ENCODE data around the gene PEX5L. TPM values are rescaled to one million over a fixed set of nuclear protein-coding genes. Genes with fewer than 3 reads are reported as not detected.

Gene PEX5L
- polyA plus RNA-seq, 1 experiment = 0.14 TPM

DNA sequence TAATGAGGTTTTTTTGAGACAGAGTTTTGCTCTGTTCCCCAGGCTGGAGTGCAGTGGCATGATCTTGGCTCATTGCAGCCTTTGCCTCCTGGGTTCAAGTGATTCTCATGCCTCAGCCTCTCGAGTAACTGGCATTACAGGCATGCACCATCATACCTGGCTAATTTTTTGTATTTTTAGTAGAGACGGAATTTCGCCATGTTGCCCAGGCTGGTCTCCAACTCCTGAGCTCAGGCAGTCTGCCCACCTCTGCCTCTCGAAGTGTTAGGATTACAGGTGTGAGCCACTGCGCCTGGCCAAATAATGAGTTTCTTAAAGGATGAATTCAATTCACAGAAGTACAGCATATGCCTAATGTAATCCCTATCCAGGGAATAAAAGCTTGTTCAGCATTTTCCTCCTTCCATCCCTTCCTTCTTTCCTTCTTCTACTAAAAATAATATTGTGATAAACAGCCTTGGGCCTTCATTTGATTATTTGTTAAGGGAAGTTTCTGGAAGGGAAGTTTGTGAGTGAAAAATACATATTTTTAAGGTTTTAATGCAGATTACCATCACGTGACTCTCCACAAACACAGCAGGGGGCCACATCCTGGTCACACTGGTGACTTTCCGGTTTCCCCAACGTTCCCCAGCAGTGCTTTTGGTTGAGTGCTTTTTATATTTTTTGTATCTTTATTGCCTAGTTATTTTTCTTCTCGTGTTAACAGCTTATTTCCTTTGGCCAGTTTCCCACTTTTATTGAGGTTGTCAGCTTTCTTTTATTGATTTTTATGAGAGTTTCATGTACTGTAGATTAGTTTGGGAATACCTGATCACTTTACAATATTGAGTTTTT lies 267.1 kb downstream of the PEX5L start:
- TF ChIP-seq, protein P1, sequence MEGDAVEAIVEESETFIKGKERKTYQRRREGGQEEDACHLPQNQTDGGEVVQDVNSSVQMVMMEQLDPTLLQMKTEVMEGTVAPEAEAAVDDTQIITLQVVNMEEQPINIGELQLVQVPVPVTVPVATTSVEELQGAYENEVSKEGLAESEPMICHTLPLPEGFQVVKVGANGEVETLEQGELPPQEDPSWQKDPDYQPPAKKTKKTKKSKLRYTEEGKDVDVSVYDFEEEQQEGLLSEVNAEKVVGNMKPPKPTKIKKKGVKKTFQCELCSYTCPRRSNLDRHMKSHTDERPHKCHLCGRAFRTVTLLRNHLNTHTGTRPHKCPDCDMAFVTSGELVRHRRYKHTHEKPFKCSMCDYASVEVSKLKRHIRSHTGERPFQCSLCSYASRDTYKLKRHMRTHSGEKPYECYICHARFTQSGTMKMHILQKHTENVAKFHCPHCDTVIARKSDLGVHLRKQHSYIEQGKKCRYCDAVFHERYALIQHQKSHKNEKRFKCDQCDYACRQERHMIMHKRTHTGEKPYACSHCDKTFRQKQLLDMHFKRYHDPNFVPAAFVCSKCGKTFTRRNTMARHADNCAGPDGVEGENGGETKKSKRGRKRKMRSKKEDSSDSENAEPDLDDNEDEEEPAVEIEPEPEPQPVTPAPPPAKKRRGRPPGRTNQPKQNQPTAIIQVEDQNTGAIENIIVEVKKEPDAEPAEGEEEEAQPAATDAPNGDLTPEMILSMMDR (IDR thresholded peaks at IDR 0.05; ENCODE audit: low read depth, low read length) = no peak

GRCh38 chr3:179768080-179768479 lies 268.7 kb downstream of the PEX5L start:
- no peak overlapping the region for H3K4me3 ChIP-seq (ENCODE audit: low read depth, low read length)
- no peak overlapping the region for H3K27ac ChIP-seq (ENCODE audit: low read depth, low read length)
- CTCF ChIA-PET = interaction anchor here (0.5 to 2.9 kb wide), 28 partner anchors 10 to 896 kb away, joined by 3 to 26 read pairs (median 4); partner anchors contain the start of gene TTC14
- no peaks in the 10 kb centered on the region for H3K9me3 ChIP-seq (ENCODE audit: control insufficient read depth, insufficient read depth, low read length)
- no peaks in the 10 kb centered on the region for H3K27me3 ChIP-seq (ENCODE audit: control insufficient read depth, insufficient read depth, low read length)
- TF ChIP-seq, protein P1 (IDR thresholded peaks at IDR 0.05; ENCODE audit: low read depth, low read length) = peak; percentile 79
- DNase-seq (ENCODE audit: low read depth, low spot score) = peak; percentile 32
- POLR2A ChIA-PET = no interaction called here

More for the DNA sequence above, 267.1 kb downstream of the PEX5L start:
- no peaks in the 10 kb centered on the region for H3K27me3 ChIP-seq (ENCODE audit: control insufficient read depth, insufficient read depth, low read length)
- CTCF ChIA-PET = interaction anchor here (1.2 kb wide), 2 partner anchors 9 to 41 kb away, joined by 4 to 5 read pairs; no protein-coding TSS in a partner anchor
- H3K4me3 ChIP-seq (ENCODE audit: low read depth, low read length) = no peak overlapping the region
- DNase-seq (ENCODE audit: low read depth, low spot score) = no peak
- POLR2A ChIA-PET = no interaction called here
- H3K27ac ChIP-seq (ENCODE audit: low read depth, low read length) = no peak overlapping the region
- no peaks in the 10 kb centered on the region for H3K9me3 ChIP-seq (ENCODE audit: control insufficient read depth, insufficient read depth, low read length)

GRCh38 chr3:179766416-179767133 lies 270.2 kb downstream of the PEX5L start:
- POLR2A ChIA-PET = no interaction called here
- TF ChIP-seq, protein P1 (IDR thresholded peaks at IDR 0.05; ENCODE audit: low read depth, low read length) = no peak
- CTCF ChIA-PET = interaction anchor here (0.6 to 2.9 kb wide), 12 partner anchors 9 to 829 kb away, joined by 3 to 26 read pairs (median 6); no protein-coding TSS in a partner anchor

GRCh38 chr3:179765396-179765795 lies 271.3 kb downstream of the PEX5L start:
- CTCF ChIA-PET = interaction anchor here (0.8 to 1.7 kb wide), 2 partner anchors 164 to 830 kb away, joined by 3 to 6 read pairs; no protein-coding TSS in a partner anchor
- TF ChIP-seq, protein P1 (IDR thresholded peaks at IDR 0.05; ENCODE audit: low read depth, low read length) = no peak
- Histone ChIP-seq H3K9me3 (ENCODE audit: control insufficient read depth, insufficient read depth, low read length) (no peaks in the 10 kb centered on the region), H3K27me3 (ENCODE audit: control insufficient read depth, insufficient read depth, low read length) (no peaks in the 10 kb centered on the region), H3K27ac (ENCODE audit: low read depth, low read length) (no peak overlapping the region), H3K4me3 (ENCODE audit: low read depth, low read length) (no peak overlapping the region)
- POLR2A ChIA-PET = interaction anchor here (0.6 kb wide), 1 partner anchor 836 kb away, joined by 3 read pairs; no protein-coding TSS in a partner anchor
- no peak for DNase-seq (ENCODE audit: low read depth, low spot score)

More at GRCh38 chr3:179766416-179767133, 270.2 kb downstream of the PEX5L start:
- no peak overlapping the region for H3K4me3 ChIP-seq (ENCODE audit: low read depth, low read length)
- H3K27me3 ChIP-seq (ENCODE audit: control insufficient read depth, insufficient read depth, low read length) = no peaks in the 10 kb centered on the region
- DNase-seq (ENCODE audit: low read depth, low spot score) = no peak
- H3K27ac ChIP-seq (ENCODE audit: low read depth, low read length) = no peak overlapping the region
- H3K9me3 ChIP-seq (ENCODE audit: control insufficient read depth, insufficient read depth, low read length) = no peaks in the 10 kb centered on the region
